HG03575 (cell line): ENCODE results near the gene SMARCA5.

Experiments used
- ATAC-seq: cut with Tn5 transposase; IDR thresholded peaks from one replicate; pipeline ENCODE4 v1.9.1; 2021; ENCODE audit not compliant: unreplicated experiment, insufficient number of reproducible peaks, low FRiP score; ENCODE audit errors: extremely low read depth

Gene SMARCA5

DNA sequence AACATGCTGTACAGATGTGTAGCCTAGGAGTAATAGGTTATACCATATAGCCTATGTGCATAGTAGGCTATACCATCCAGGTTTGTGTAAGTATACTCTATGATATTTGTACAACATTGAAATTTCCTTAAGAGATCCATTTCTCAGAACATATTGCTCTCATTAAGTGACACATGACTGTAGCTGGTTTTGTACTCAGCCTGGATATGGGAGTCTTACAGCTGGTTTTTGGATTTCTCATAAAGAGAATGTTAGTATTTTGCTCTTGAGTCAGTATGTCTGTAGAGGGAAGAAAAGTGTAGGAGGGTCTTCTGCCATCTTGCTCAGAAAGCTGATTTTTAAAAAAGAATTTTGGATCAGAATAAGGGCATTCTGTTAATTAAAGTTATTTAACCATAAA lies 85.3 kb downstream of the SMARCA5 start:
- ATAC-seq, result no peak

GRCh38 chr4:143599827-143600226 lies 86.3 kb downstream of the SMARCA5 start:
- ATAC-seq, result no peak

GRCh38 chr4:143606480-143606879 lies 93.0 kb downstream of the SMARCA5 start:
- ATAC-seq, result no peak
